K562 (cell line): ENCODE data around the gene TP53BP1. TPM values are rescaled to one million over a fixed set of nuclear protein-coding genes. Genes with fewer than 3 reads are reported as not detected.

Source experiments
- CAMTA2 ChIP-seq: fragments of 250-450 bp; sonication (Bioruptor Pico); conservative IDR thresholded peaks from 2 replicates; pipeline ENCODE4 v1.5.1; 2022
- CCNT2 ChIP-seq: IDR thresholded peaks from 2 replicates; pipeline ENCODE4 v1.6.1; 2011; ENCODE audit warnings: borderline replicate concordance, low read depth, mild to moderate bottlenecking, moderate library complexity, mixed read lengths, low read length; ENCODE audit not compliant: insufficient read length; ENCODE audit errors: extremely low read depth
- CLOCK ChIP-seq: fragments of 250-450 bp; sonication (Bioruptor Pico); IDR thresholded peaks from 2 replicates; pipeline ENCODE4 v1.4.0; 2020; ENCODE audit warnings: mild to moderate bottlenecking, moderate library complexity, borderline replicate concordance
- CTCFL ChIP-seq: IDR thresholded peaks from 2 replicates; pipeline ENCODE4 v1.6.1; 2011; ENCODE audit warnings: borderline replicate concordance, low read depth, mild to moderate bottlenecking, moderate library complexity, low read length; ENCODE audit not compliant: insufficient read depth, poor library complexity, severe bottlenecking
- HMGN3 ChIP-seq: IDR thresholded peaks from 2 replicates; pipeline ENCODE4 v1.6.1; 2011; ENCODE audit warnings: borderline replicate concordance, low read depth, mild to moderate bottlenecking, mixed read lengths, low read length; ENCODE audit not compliant: insufficient read length; ENCODE audit errors: extremely low read depth
- MYBL2 ChIP-seq, 2 experiments: fragments of 450-650 bp in 1 of 2; sonication (generic) in 1 of 2; formaldehyde crosslinking in 1 of 2; IDR thresholded peaks; 2 replicates each; pipeline versions ENCODE4 v1.6.1 to v1.8.1; 2017 to 2022; ENCODE audit warnings: borderline replicate concordance in 1 of 2, inconsistent platforms in 1 of 2, low read depth in 1 of 2, mild to moderate bottlenecking in 1 of 2, missing genetic modification reagents in 1 of 2, moderate library complexity in 1 of 2
- NONO ChIP-seq, 2 experiments: fragments of 200-400 bp in 1 of 2; fragments of 450-650 bp in 1 of 2; formaldehyde crosslinking in 1 of 2; IDR thresholded peaks; 2 replicates each; pipeline ENCODE4 v1.6.1; 2017; ENCODE audit warnings: low read depth in 2 of 2, mild to moderate bottlenecking in 2 of 2, moderate library complexity in 2 of 2, low read length in 1 of 2
- PRPF4 ChIP-seq: fragments of 200-400 bp; formaldehyde crosslinking; IDR thresholded peaks from one replicate; pipeline ENCODE4 v1.6.1; 2017; ENCODE audit warnings: low read length, low read depth, mild to moderate bottlenecking; ENCODE audit not compliant: insufficient read depth, poor library complexity, severe bottlenecking
- RBBP5 ChIP-seq: fragments of 200-600 bp; sonication (generic); IDR thresholded peaks from 2 replicates; pipeline ENCODE4 v1.6.1; 2012; ENCODE audit warnings: borderline replicate concordance, mild to moderate bottlenecking, low read length, control low read depth, inconsistent platforms; ENCODE audit not compliant: insufficient read depth, poor library complexity, severe bottlenecking
- RBM14 ChIP-seq: fragments of 200-400 bp; formaldehyde crosslinking; IDR thresholded peaks from 2 replicates; pipeline ENCODE4 v1.6.1; 2018; ENCODE audit warnings: low read depth, mild to moderate bottlenecking, low read length, moderate library complexity, borderline replicate concordance; ENCODE audit not compliant: insufficient read depth
- ZKSCAN1 ChIP-seq: fragments of 150-350 bp; IDR thresholded peaks from 2 replicates; pipeline ENCODE4 v1.6.1; 2016; ENCODE audit warnings: low read depth, low read length
- ZNF133 ChIP-seq: fragments of 250-450 bp; sonication (Bioruptor Pico); IDR thresholded peaks from 2 replicates; pipeline ENCODE4 v1.4.0; 2020; ENCODE audit warnings: mild to moderate bottlenecking
- ZNF217 ChIP-seq: sonication (generic); formaldehyde crosslinking; IDR thresholded peaks from 2 replicates; pipeline ENCODE4 v1.8.0; 2022; ENCODE audit warnings: mild to moderate bottlenecking, missing genetic modification reagents
- ZNF23 ChIP-seq: fragments of 250-450 bp; sonication (Bioruptor Pico); IDR thresholded peaks from 2 replicates; pipeline ENCODE4 v1.4.0; 2020; ENCODE audit warnings: mild to moderate bottlenecking
- ZNF347 ChIP-seq: fragments of 450-650 bp; formaldehyde crosslinking; IDR thresholded peaks from 2 replicates; pipeline ENCODE4 v1.4.0; 2020; ENCODE audit warnings: low read depth, mild to moderate bottlenecking, moderate library complexity
- ZNF518B ChIP-seq: fragments of 250-450 bp; sonication (Bioruptor Pico); IDR thresholded peaks from 2 replicates; pipeline ENCODE4 v1.5.0; 2021; ENCODE audit warnings: mild to moderate bottlenecking, moderate library complexity
- polyA plus RNA-seq, 8 experiments: library from polyadenylated mRNA; depleted of rRNA in 4 of 8; stranded (reverse) in 5 of 8; unstranded in 3 of 8; fragments of >200 nt; fragmentation: Nextera tagmentation in 2 of 8; fragmentation: Illumina TruSeq in 1 of 8; extraction: Ambion mirVana in 2 of 8; extraction: Trizol in 1 of 8; gene quantifications; 2 replicates each; pipeline versions ENCODE4 v1.2.1 to v1.2.3, GENCODE V29; 2011 to 2014; ENCODE audit warnings: inconsistent platforms in 1 of 8, missing spikeins in 1 of 8
- total RNA-seq, 7 experiments: library from RNA; depleted of rRNA in 6 of 7; stranded (reverse); fragments of >200 nt in 6 of 7; fragmentation: Illumina TruSeq in 2 of 7; extraction: Trizol in 2 of 7; gene quantifications; 2 replicates each; pipeline versions ENCODE4 v1.2.1 to v1.2.3, GENCODE V29; 2011 to 2021; ENCODE audit warnings: low replicate concordance in 1 of 7

Gene TP53BP1
- total and polyA plus RNA-seq, 9 of the 15 experiments (the other 6 are each of a cell fraction or from before 2014, with no cell fraction given), result 5.7 to 63.3 (median 30.9) TPM

- TF ChIP-seq NONO (IDR thresholded peaks at IDR 0.05; ENCODE audit: low read depth in 2 of 2, low read length in 1 of 2) (no peak), RBM14 (no peak), ZNF518B (CRISPR knock-in tag) (no peak), CAMTA2 (CRISPR knock-in tag) (no peak), CTCFL (no peak), HMGN3 (peak; percentile 54), PRPF4 (no peak), CLOCK (CRISPR knock-in tag) (no peak), MYBL2 (IDR thresholded peaks at IDR 0.05; ENCODE audit: low read depth) (no peak), MYBL2 (CRISPR knock-in tag; IDR thresholded peaks at IDR 0.05; ENCODE audit: borderline replicate concordance) (no peak), ZKSCAN1 (no peak), ZNF217 (no peak), ZNF347 (CRISPR knock-in tag) (no peak), ZNF23 (CRISPR knock-in tag) (no peak), ZNF133 (no peak), CCNT2 (no peak), RBBP5 (peak; percentile 87)
These were observed at the start of gene TP53BP1 (continued) for GRCh38 chr15:43492673-43493601.
